NB4 (cell line): Measurements from ENCODE around the gene CDC16.

Experiments
- CTCF ChIP-seq: IDR thresholded peaks from one replicate; pipeline ENCODE4 v1.5.1; 2012; ENCODE audit warnings: low read depth, low read length
- MAX ChIP-seq: IDR thresholded peaks from 2 replicates; pipeline ENCODE4 v1.6.1; 2011; ENCODE audit warnings: low read depth, low read length
- MYC ChIP-seq: IDR thresholded peaks from 2 replicates; pipeline ENCODE4 v1.6.1; 2011; ENCODE audit warnings: low read depth, low read length
- POLR2A ChIP-seq: IDR thresholded peaks from 2 replicates; pipeline ENCODE4 v1.6.1; 2011; ENCODE audit warnings: mild to moderate bottlenecking; ENCODE audit not compliant: insufficient read length; ENCODE audit errors: extremely low read depth

- TF ChIP-seq CTCF (no peak), POLR2A (no peak), MAX (no peak), MYC (no peak)
Measured at GRCh38 chr13:114263578-114263977, 28.9 kb downstream of the CDC16 start.
